ENCODE results near the gene PTGFRN. TPM values are rescaled to one million over a fixed set of nuclear protein-coding genes. Genes with fewer than 3 reads are reported as not detected.
"Not testable (repeated sequence)": the region's sequence is repeated elsewhere in the genome, so short reads cannot be mapped to it uniquely, and the experiment has no call there.

The PTGFRN gene
- total RNA-seq, 2 experiments from 2014 or later: 7.6 to 7.9 TPM

GRCh38 chr1:116952738-116953275 lies 43.1 kb downstream of the PTGFRN start:
- ChIA-PET POLR2A (interaction anchor here (0.6 kb wide), 1 partner anchor 383 kb away, joined by 3 read pairs; no protein-coding TSS in a partner anchor), CTCF (no interaction called here)

GRCh38 chr1:116954440-116954839 lies 44.7 kb downstream of the PTGFRN start:
- ChIA-PET POLR2A (no interaction called here), CTCF (no interaction called here)

- CTCF ChIA-PET: no interaction called here
- POLR2A ChIA-PET: no interaction called here
Observed at GRCh38 chr1:116956378-116956777, 46.7 kb downstream of the PTGFRN start.

GRCh38 chr1:116957646-116958045 lies 47.9 kb downstream of the PTGFRN start:
- CTCF ChIA-PET: no interaction called here
- POLR2A ChIA-PET: no interaction called here

- POLR2A ChIA-PET: no interaction called here
- CTCF ChIA-PET: no interaction called here
Observed at GRCh38 chr1:116958110-116958509, 48.4 kb downstream of the PTGFRN start.

GRCh38 chr1:116958977-116959376 lies 49.3 kb downstream of the PTGFRN start:
- ChIA-PET CTCF (no interaction called here), POLR2A (no interaction called here)

GRCh38 chr1:116961606-116962005 lies 51.9 kb downstream of the PTGFRN start:
- ChIA-PET POLR2A (no interaction called here), CTCF (no interaction called here)

- POLR2A ChIA-PET: no interaction called here
Observed at GRCh38 chr1:116962987-116963639, 53.4 kb downstream of the PTGFRN start.

GRCh38 chr1:116966791-116967190 lies 57.1 kb downstream of the PTGFRN start:
- POLR2A ChIA-PET: no interaction called here
- CTCF ChIA-PET: no interaction called here

More at GRCh38 chr1:116962987-116963639, 53.4 kb downstream of the PTGFRN start:
- CTCF ChIA-PET: interaction anchor here (0.5 kb wide), 1 partner anchor 10 kb away, joined by 4 read pairs; no protein-coding TSS in a partner anchor

- POLR2A ChIA-PET: no interaction called here
Observed at GRCh38 chr1:116968724-116969123, 59.0 kb downstream of the PTGFRN start.

GRCh38 chr1:116971258-116971860 lies 61.6 kb downstream of the PTGFRN start:
- POLR2A ChIA-PET: no interaction called here
- CTCF ChIA-PET: no interaction called here

More at GRCh38 chr1:116968724-116969123, 59.0 kb downstream of the PTGFRN start:
- CTCF ChIA-PET: no interaction called here

GRCh38 chr1:116971965-116972673 lies 62.4 kb downstream of the PTGFRN start:
- POLR2A ChIA-PET: no interaction called here
- CTCF ChIA-PET: no interaction called here

GRCh38 chr1:116972674-116973030 lies 62.9 kb downstream of the PTGFRN start:
- POLR2A ChIA-PET: no interaction called here
- CTCF ChIA-PET: no interaction called here

- CTCF ChIA-PET, POLR2A ChIA-PET: not testable (repeated sequence)
Observed at GRCh38 chr1:116980309-116980708, 70.6 kb downstream of the PTGFRN start.

- ChIA-PET CTCF (no interaction called here), POLR2A (no interaction called here)
Observed at GRCh38 chr1:116981521-116982037, 71.9 kb downstream of the PTGFRN start.

GRCh38 chr1:116982319-116983004 lies 72.7 kb downstream of the PTGFRN start:
- CTCF ChIA-PET: no interaction called here
- POLR2A ChIA-PET: no interaction called here

- POLR2A ChIA-PET: no interaction called here
- CTCF ChIA-PET: no interaction called here
Observed at GRCh38 chr1:116983112-116983511, 73.4 kb downstream of the PTGFRN start.

GRCh38 chr1:116983678-116984077 lies 74.0 kb downstream of the PTGFRN start:
- CTCF ChIA-PET: no interaction called here
- POLR2A ChIA-PET: no interaction called here

GRCh38 chr1:116984406-116985160 lies 74.9 kb downstream of the PTGFRN start:
- ChIA-PET POLR2A (interaction anchor here (0.7 kb wide), 1 partner anchor 34 kb away, joined by 4 read pairs; no protein-coding TSS in a partner anchor), CTCF (no interaction called here)

Data from activated CD8-positive, alpha-beta memory T cell treated with anti-CD3 and anti-CD28 coated beads for 36 hours (primary cell).